Superior temporal gyrus (tissue), 1 donor: Measurements from ENCODE around the gene CHMP1A.
A peak's percentile ranks its signal among the peaks of the same experiment; 100 is the strongest.

Source experiments
- DNase-seq: peaks from one replicate; pipeline ENCODE4 v3.0.0-alpha.2; 2016; ENCODE audit errors: extremely low spot score

CHMP1A gene

GRCh38 chr16:89605186-89605970 is 52.1 kb downstream of the CHMP1A start:
- DNase-seq: no peak

GRCh38 chr16:89604764-89605163 is 52.7 kb downstream of the CHMP1A start:
- no peak for DNase-seq

GRCh38 chr16:89602952-89603590 is 54.4 kb downstream of the CHMP1A start:
- DNase-seq: no peak

- peak; percentile 31 for DNase-seq
These were observed 55.1 kb downstream of the CHMP1A start for GRCh38 chr16:89602273-89602951.

GRCh38 chr16:89601906-89602272 is 55.6 kb downstream of the CHMP1A start:
- DNase-seq: no peak

GRCh38 chr16:89600956-89601355 is 56.6 kb downstream of the CHMP1A start:
- no peak for DNase-seq

GRCh38 chr16:89600427-89600826 is 57.1 kb downstream of the CHMP1A start:
- DNase-seq: no peak

GRCh38 chr16:89599902-89600301 is 57.6 kb downstream of the CHMP1A start:
- no peak for DNase-seq

GRCh38 chr16:89599451-89599858 is 58.1 kb downstream of the CHMP1A start:
- no peak for DNase-seq

GRCh38 chr16:89598199-89598598 is 59.3 kb downstream of the CHMP1A start:
- no peak for DNase-seq

- no peak for DNase-seq
These were observed 60.4 kb downstream of the CHMP1A start for GRCh38 chr16:89596957-89597649.

GRCh38 chr16:89596061-89596689 is 61.3 kb downstream of the CHMP1A start:
- DNase-seq: no peak

- no peak for DNase-seq
These were observed 62.0 kb downstream of the CHMP1A start for GRCh38 chr16:89595330-89596060.
